Activated T-helper 2 cell treated with anti-CD3 and anti-CD28 coated beads, Interferon-gamma antibody, Interleukin-2, Interleukin-4, amounts not matched to agents 10 μg/mL and 5 μg/mL and 100 μg/mL, durations not matched to agents 14 hours and 24 hours and 36 hours (primary cell): ENCODE measurements around the gene SLC37A1. TPM values are rescaled to one million over a fixed set of nuclear protein-coding genes. Genes with fewer than 3 reads are reported as not detected.

ENCODE experiments used
- DNase-seq: peaks from one replicate; pipeline ENCODE4 v3.0.0; 2021; ENCODE audit warnings: low spot score
- H3K27ac Mint-ChIP-seq: one replicate; pipeline ENCODE4 v1.8.0; 2021; ENCODE audit warnings: mixed read lengths
- H3K27me3 Mint-ChIP-seq: one replicate; pipeline ENCODE4 v1.8.0; 2021; ENCODE audit warnings: low read depth, mixed read lengths
- H3K36me3 Mint-ChIP-seq: one replicate; pipeline ENCODE4 v1.8.0; 2021; ENCODE audit warnings: low read depth, mixed read lengths
- H3K4me1 Mint-ChIP-seq: one replicate; pipeline ENCODE4 v1.8.0; 2021; ENCODE audit warnings: low read depth, mixed read lengths
- H3K4me3 Mint-ChIP-seq: one replicate; pipeline ENCODE4 v1.8.0; 2021; ENCODE audit warnings: low read depth, mild to moderate bottlenecking, moderate library complexity, mixed read lengths
- H3K9me3 Mint-ChIP-seq: one replicate; pipeline ENCODE4 v1.8.0; 2021; ENCODE audit warnings: mixed read lengths
- intact Hi-C: fragments of 100-400 bp; cut with micrococcal nuclease; formaldehyde crosslinking; loops from one replicate; pipeline ENCODE4 v1.15.1; 2023
- total RNA-seq: library from RNA; stranded (reverse); gene quantifications from 2 replicates; pipeline ENCODE4 v1.2.3, GENCODE V29; 2022

SLC37A1 gene
- total RNA-seq, 1 donor from 2014 or later: 22.3 TPM

GRCh38 chr21:42557420-42557819, 43.8 kb downstream of the SLC37A1 start:
- no peaks in the 10 kb centered on the region for H3K4me1 Mint-ChIP-seq
- H3K36me3 Mint-ChIP-seq: peaks cover 15% of the 10 kb centered on the region
- H3K27me3 Mint-ChIP-seq: no peaks in the 10 kb centered on the region
- no peak overlapping the region for H3K27ac Mint-ChIP-seq
- no peaks in the 10 kb centered on the region for H3K9me3 Mint-ChIP-seq
- no peak overlapping the region for H3K4me3 Mint-ChIP-seq
- intact Hi-C loops: no loop called here
- DNase-seq: no peak

- H3K27ac Mint-ChIP-seq: no peak overlapping the region
- H3K4me3 Mint-ChIP-seq: no peak overlapping the region
- H3K4me1 Mint-ChIP-seq: no peaks in the 10 kb centered on the region
- DNase-seq: no peak
- H3K9me3 Mint-ChIP-seq: no peaks in the 10 kb centered on the region
- no peaks in the 10 kb centered on the region for H3K27me3 Mint-ChIP-seq
- intact Hi-C loops: no loop called here
- H3K36me3 Mint-ChIP-seq: peaks cover 15% of the 10 kb centered on the region
Measured at GRCh38 chr21:42558368-42558767, 44.7 kb downstream of the SLC37A1 start.

DNA sequence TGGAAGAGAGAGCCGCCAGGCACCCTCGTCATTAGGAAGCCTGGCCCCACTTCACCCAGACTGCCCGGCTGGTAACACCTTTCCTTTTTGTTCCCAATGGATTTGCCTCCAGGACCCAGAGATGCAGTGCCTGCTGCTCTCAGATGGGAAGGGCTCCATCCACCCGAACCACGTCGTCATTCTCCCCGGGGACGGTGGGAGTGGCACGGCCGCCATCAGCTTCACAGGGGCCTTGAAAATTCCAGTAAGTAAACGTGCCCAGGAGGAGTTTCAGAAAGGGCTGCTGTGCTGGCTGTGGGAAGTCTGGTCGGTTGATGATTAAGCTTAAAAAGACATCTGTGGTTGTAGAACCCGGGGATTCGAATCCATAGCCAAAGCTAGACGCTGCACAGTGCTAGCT, 45.2 kb downstream of the SLC37A1 start:
- Mint-ChIP-seq H3K27me3 (no peaks in the 10 kb centered on the region), H3K36me3 (peaks cover 15% of the 10 kb centered on the region), H3K9me3 (no peaks in the 10 kb centered on the region), H3K4me3 (no peak overlapping the region), H3K4me1 (no peaks in the 10 kb centered on the region), H3K27ac (no peak overlapping the region)
- no peak for DNase-seq
- intact Hi-C loops: no loop called here

- no peaks in the 10 kb centered on the region for H3K4me1 Mint-ChIP-seq
- H3K27ac Mint-ChIP-seq: no peak overlapping the region
- H3K4me3 Mint-ChIP-seq: no peak overlapping the region
- DNase-seq: no peak
- intact Hi-C loops: no loop called here
- peaks cover 15% of the 10 kb centered on the region for H3K36me3 Mint-ChIP-seq
- no peaks in the 10 kb centered on the region for H3K27me3 Mint-ChIP-seq
- no peaks in the 10 kb centered on the region for H3K9me3 Mint-ChIP-seq
Measured at GRCh38 chr21:42559326-42559725, 45.7 kb downstream of the SLC37A1 start.

- Mint-ChIP-seq H3K4me1 (no peaks in the 10 kb centered on the region), H3K4me3 (no peak overlapping the region), H3K9me3 (no peaks in the 10 kb centered on the region), H3K27me3 (no peaks in the 10 kb centered on the region), H3K36me3 (peaks cover 14% of the 10 kb centered on the region), H3K27ac (no peak overlapping the region)
- DNase-seq: no peak
- intact Hi-C loops: no loop called here
Measured at GRCh38 chr21:42560517-42561179, 47.0 kb downstream of the SLC37A1 start.

- no peak overlapping the region for H3K4me3 Mint-ChIP-seq
- H3K4me1 Mint-ChIP-seq: no peaks in the 10 kb centered on the region
- intact Hi-C loops: no loop called here
- no peak overlapping the region for H3K27ac Mint-ChIP-seq
- no peaks in the 10 kb centered on the region for H3K27me3 Mint-ChIP-seq
- no peaks in the 10 kb centered on the region for H3K9me3 Mint-ChIP-seq
- H3K36me3 Mint-ChIP-seq: peaks cover 8% of the 10 kb centered on the region
- DNase-seq: no peak
Measured at GRCh38 chr21:42561762-42562650, 48.4 kb downstream of the SLC37A1 start.

DNA sequence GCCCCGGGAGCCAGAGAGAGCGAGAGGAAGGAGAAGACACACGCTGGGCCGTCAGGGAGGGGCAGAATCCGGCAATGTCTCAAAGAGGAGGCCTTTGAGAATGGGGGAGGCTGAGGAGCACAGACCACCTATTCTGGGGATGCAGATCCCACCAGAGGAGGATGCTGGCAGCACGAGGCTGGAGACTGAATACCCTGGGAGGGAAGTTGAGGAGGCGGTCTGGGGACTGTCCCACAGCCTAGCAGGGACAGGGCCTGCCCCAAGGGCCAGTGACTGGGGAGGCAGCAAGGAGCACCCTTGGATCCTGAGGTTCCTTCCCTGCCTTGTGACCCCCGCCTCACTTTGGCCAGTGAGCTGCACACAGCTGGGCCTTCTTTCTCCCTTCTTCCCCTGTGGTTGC, 49.2 kb downstream of the SLC37A1 start:
- no peaks in the 10 kb centered on the region for H3K9me3 Mint-ChIP-seq
- peaks cover 8% of the 10 kb centered on the region for H3K36me3 Mint-ChIP-seq
- no peaks in the 10 kb centered on the region for H3K27me3 Mint-ChIP-seq
- DNase-seq: no peak
- intact Hi-C loops: no loop called here
- no peak overlapping the region for H3K27ac Mint-ChIP-seq
- H3K4me1 Mint-ChIP-seq: no peaks in the 10 kb centered on the region
- H3K4me3 Mint-ChIP-seq: no peak overlapping the region

DNA sequence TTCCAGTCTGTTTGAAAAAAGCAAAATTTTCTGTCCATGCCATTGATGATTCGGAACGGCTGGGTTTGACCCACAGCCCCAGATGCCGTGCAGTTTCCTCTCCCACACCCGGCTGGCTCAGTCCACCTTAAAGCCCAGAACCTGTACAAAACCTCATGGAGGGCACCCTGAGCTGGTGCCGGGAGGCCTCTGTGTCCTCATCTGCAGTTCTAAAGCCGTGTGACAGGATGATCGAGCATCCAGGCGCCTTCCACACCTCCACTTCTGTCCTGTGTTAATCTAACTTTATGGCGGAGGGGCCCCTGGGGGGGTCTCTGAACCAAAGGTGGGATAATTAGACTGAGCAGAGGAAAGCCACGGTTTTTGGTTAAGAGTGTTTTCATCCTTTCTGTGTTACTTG, 49.6 kb downstream of the SLC37A1 start:
- H3K4me1 Mint-ChIP-seq: no peaks in the 10 kb centered on the region
- intact Hi-C loops: no loop called here
- no peaks in the 10 kb centered on the region for H3K27me3 Mint-ChIP-seq
- H3K36me3 Mint-ChIP-seq: peaks cover 8% of the 10 kb centered on the region
- no peak overlapping the region for H3K27ac Mint-ChIP-seq
- no peaks in the 10 kb centered on the region for H3K9me3 Mint-ChIP-seq
- H3K4me3 Mint-ChIP-seq: no peak overlapping the region
- DNase-seq: no peak

- Mint-ChIP-seq H3K27me3 (no peaks in the 10 kb centered on the region), H3K4me1 (no peaks in the 10 kb centered on the region), H3K27ac (no peak overlapping the region), H3K4me3 (no peak overlapping the region), H3K36me3 (peaks cover 5% of the 10 kb centered on the region), H3K9me3 (no peaks in the 10 kb centered on the region)
- no peak for DNase-seq
- intact Hi-C loops: no loop called here
Measured at GRCh38 chr21:42563686-42564085, 50.0 kb downstream of the SLC37A1 start.

DNA sequence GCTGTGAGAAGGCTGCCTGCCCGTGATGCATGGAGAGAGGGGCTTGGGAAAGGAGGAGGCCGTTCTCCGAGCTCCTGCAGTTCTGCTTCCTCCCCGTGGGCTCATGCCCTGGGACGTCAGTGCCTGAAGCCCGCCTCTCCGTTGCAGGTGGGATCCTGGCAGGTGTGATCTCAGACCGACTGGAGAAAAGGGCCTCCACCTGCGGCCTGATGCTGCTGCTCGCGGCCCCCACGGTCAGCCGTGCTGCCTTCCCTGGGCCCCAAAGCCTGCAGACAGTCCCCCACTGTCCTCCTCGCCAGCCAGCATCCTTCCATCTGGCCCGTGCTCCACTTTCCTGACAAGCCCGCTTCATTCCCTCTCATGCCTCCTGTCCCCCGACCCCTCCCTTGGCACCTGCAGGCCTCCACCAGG, 50.9 kb downstream of the SLC37A1 start:
- no peak for DNase-seq
- Mint-ChIP-seq H3K36me3 (peaks cover 5% of the 10 kb centered on the region), H3K9me3 (no peaks in the 10 kb centered on the region), H3K27ac (no peak overlapping the region), H3K27me3 (no peaks in the 10 kb centered on the region), H3K4me3 (no peak overlapping the region), H3K4me1 (no peaks in the 10 kb centered on the region)
- intact Hi-C loops: no loop called here

DNA sequence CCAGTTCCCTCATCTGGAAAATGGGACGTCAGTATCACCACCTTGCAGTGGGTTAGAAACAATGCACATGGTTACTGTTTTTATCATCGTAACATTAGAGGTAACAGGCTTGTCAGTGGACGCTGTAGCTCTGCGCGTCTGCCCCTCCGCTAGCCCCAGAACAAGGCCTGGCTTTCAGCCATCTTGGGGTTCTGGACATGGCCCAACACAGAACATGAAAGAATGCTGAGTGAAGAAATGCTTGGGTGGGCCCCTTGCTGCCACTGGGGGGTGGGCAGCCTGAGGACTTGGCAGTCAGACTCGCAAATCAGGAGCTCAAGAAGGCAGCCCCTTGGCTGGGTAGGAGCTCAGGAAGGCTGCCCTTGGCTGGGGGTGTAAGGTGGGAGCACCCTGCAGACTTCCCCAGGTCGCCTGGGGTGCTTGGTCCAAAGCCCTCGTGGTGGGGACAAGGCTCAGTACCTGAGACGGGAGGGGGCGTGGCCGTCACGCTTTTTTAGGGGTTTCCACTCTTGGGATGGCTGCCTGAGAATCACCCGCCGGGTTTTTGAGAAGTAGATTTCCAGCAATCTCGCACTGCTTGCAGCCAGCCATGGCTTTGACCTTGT, 51.7 kb downstream of the SLC37A1 start:
- no peak for DNase-seq
- Mint-ChIP-seq H3K27me3 (no peaks in the 10 kb centered on the region), H3K27ac (no peak overlapping the region), H3K9me3 (no peaks in the 10 kb centered on the region), H3K4me1 (no peaks in the 10 kb centered on the region), H3K36me3 (peaks cover 5% of the 10 kb centered on the region), H3K4me3 (no peak overlapping the region)
- intact Hi-C loops: no loop called here

GRCh38 chr21:42565886-42566523, 52.4 kb downstream of the SLC37A1 start:
- no peaks in the 10 kb centered on the region for H3K9me3 Mint-ChIP-seq
- H3K27me3 Mint-ChIP-seq: no peaks in the 10 kb centered on the region
- no peaks in the 10 kb centered on the region for H3K4me1 Mint-ChIP-seq
- no peak overlapping the region for H3K4me3 Mint-ChIP-seq
- intact Hi-C loops: no loop called here
- peaks cover 5% of the 10 kb centered on the region for H3K36me3 Mint-ChIP-seq
- DNase-seq: no peak
- H3K27ac Mint-ChIP-seq: no peak overlapping the region
